Esophagus muscularis mucosa (tissue), 4 donors: ENCODE data around the gene TOP2A. TPM values are rescaled to one million over a fixed set of nuclear protein-coding genes. Genes with fewer than 3 reads are reported as not detected.

Experiments used
- DNase-seq: peaks from one replicate; pipeline ENCODE4 v3.0.0-alpha.2; 2017; ENCODE audit errors: extremely low spot score
- H3K27ac ChIP-seq, 4 donors: fragments of 200-600 bp; sonication (generic); replicated peaks in 1 of 4; 1 replicate in 3 of 4; 2 replicates in 1 of 4; pipeline ENCODE4 v1.5.1; 2016 to 2019; ENCODE audit warnings: mild to moderate bottlenecking in 1 of 4
- H3K27me3 ChIP-seq, 4 donors: fragments of 200-600 bp; sonication (generic); one replicate each; pipeline versions ENCODE4 v1.5.1 to v1.6.0; 2016 to 2019
- H3K36me3 ChIP-seq, 4 donors: fragments of 200-600 bp; sonication (generic); one replicate each; pipeline ENCODE4 v1.5.1; 2016 to 2019
- H3K4me1 ChIP-seq, 4 donors: fragments of 200-600 bp; sonication (generic); one replicate each; pipeline ENCODE4 v1.5.1; 2016 to 2019
- H3K4me3 ChIP-seq, 4 donors: fragments of 200-600 bp; sonication (generic); 1 replicate in 2 of 4; 2 replicates in 2 of 4; pipeline ENCODE4 v1.5.1; 2016 to 2019; ENCODE audit warnings: mild to moderate bottlenecking in 4 of 4, moderate library complexity in 1 of 4
- H3K9me3 ChIP-seq, 4 donors: fragments of 200-600 bp; sonication (generic); 1 replicate in 3 of 4; 2 replicates in 1 of 4; pipeline ENCODE4 v1.5.1; 2016 to 2019
- CTCF ChIP-seq, 3 experiments: fragments of 200-600 bp in 2 of 3; fragments of 450-650 bp in 1 of 3; sonication (generic) in 2 of 3; IDR thresholded peaks; one replicate each; pipeline ENCODE4 v1.5.1; 2017 to 2019; ENCODE audit warnings: antibody characterized with exemption in 3 of 3, mild to moderate bottlenecking in 2 of 3, moderate library complexity in 1 of 3
- EP300 ChIP-seq: sonication (generic); formaldehyde crosslinking; IDR thresholded peaks from one replicate; pipeline ENCODE4 v1.6.1; 2017; ENCODE audit warnings: antibody characterized with exemption
- POLR2A ChIP-seq: fragments of 450-650 bp; IDR thresholded peaks from one replicate; pipeline ENCODE4 v1.6.1; 2017; ENCODE audit warnings: antibody characterized with exemption, moderate library complexity, mild to moderate bottlenecking, low read depth
- POLR2AphosphoS5 ChIP-seq, 2 donors: sonication (generic); formaldehyde crosslinking; IDR thresholded peaks; one replicate each; pipeline ENCODE4 v1.6.1; 2017; ENCODE audit warnings: antibody characterized with exemption in 2 of 2
- WGBS: methylation state at CpG from one replicate; pipeline ENCODE4 v1.1.5; 2018; 5-methylcytosine and 5-hydroxymethylcytosine counted together
- intact Hi-C: fragments of 100-400 bp; cut with DNase I; formaldehyde crosslinking; loops from one replicate; pipeline ENCODE4 v1.15.1; 2023
- total RNA-seq, 4 donors: library from RNA; depleted of rRNA; stranded (reverse); fragments of >200 nt; gene quantifications; one replicate each; pipeline versions ENCODE4 v1.1.0 to v1.2.1, GENCODE V29; 2016

The TOP2A gene
- total RNA-seq, 4 donors from 2014 or later, result under 0.01 to 1.4 (median 0.30) TPM

- no peaks in the 10 kb centered on the region for H3K9me3 ChIP-seq
- no peaks in the 10 kb centered on the region for H3K36me3 ChIP-seq
- H3K4me1 ChIP-seq, result no peaks in the 10 kb centered on the region
- intact Hi-C loops, result no loop called here
- TF ChIP-seq POLR2A (no peak), CTCF (IDR thresholded peaks at IDR 0.05) (no peak), POLR2AphosphoS5 (IDR thresholded peaks at IDR 0.05) (no peak), EP300 (no peak)
- no peak overlapping the region for H3K27ac ChIP-seq
- no peaks in the 10 kb centered on the region for H3K27me3 ChIP-seq
- 37% methylated on average over 4 of the region's 4 CpGs for whole genome bisulfite sequencing
- peak; percentile 82 for DNase-seq
- no peak overlapping the region for H3K4me3 ChIP-seq
Observed at GRCh38 chr17:40425741-40426140, 8.0 kb upstream of the TOP2A start.

DNA sequence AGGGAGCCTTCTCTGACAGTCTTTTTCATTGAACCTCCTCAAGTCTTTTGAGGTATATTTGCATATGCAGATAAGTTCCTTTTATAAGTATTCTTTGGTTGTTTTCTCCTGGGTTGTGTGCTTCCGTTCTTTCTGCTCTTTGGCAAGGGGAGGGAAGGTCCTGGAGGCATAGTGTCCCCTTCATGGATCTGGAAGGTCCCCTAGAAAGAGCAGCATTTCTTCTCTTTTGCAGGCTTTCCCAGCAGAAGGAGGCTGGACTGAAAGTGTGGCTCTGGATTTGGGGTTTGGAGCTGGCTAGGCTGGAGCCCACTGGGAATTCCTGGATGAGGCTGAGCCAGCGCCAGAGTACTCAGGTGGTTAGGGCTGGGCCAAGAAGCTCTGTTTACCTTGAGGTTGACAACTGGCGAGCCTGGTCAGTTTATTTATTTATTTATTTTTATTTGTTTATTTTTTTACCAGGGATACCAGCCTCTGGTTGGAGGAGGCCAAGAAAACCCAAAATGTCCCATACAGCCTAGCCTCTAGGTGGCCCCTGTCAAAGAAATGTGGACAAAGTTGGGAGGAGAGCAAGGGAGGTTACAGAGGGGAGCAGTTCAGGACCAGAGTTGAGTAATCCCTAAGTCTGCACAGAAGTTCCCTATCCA is 5.4 kb upstream of the TOP2A start:
- 80% methylated on average over 3 of the region's 3 CpGs for WGBS
- intact Hi-C loops, result no loop called here
- Histone ChIP-seq H3K27ac (no peak overlapping the region), H3K27me3 (no peaks in the 10 kb centered on the region), H3K4me1 (peaks cover 5 to 21% (median 17%) of the 10 kb centered on the region in 4 donors), H3K36me3 (no peaks in the 10 kb centered on the region), H3K9me3 (no peaks in the 10 kb centered on the region), H3K4me3 (no peak overlapping the region)
- no peak for TF ChIP-seq POLR2A
- TF ChIP-seq CTCF (IDR thresholded peaks at IDR 0.05), result no peak
- TF ChIP-seq EP300, result no peak
- no peak for TF ChIP-seq POLR2AphosphoS5 (IDR thresholded peaks at IDR 0.05)
- peak; percentile 64 for DNase-seq

- peaks cover 12 to 35% (median 30%) of the 10 kb centered on the region in 4 donors for H3K4me1 ChIP-seq
- H3K9me3 ChIP-seq, result no peaks in the 10 kb centered on the region
- no peaks in the 10 kb centered on the region for H3K36me3 ChIP-seq
- H3K27me3 ChIP-seq, result peaks cover 0 to 8% (median 0%) of the 10 kb centered on the region in 4 donors
- 70% methylated on average over 10 of the region's 11 CpGs for WGBS
- H3K27ac ChIP-seq, result peak overlapping the region in 2 of 4 donors; percentile 28 to 82
- no peak for DNase-seq
- intact Hi-C loops, result loop anchor here (10.0 kb wide), 1 partner anchor 115 kb away; the partner anchor contains the start of gene RARA
- no peak overlapping the region for H3K4me3 ChIP-seq
- TF ChIP-seq EP300 (no peak), POLR2AphosphoS5 (IDR thresholded peaks at IDR 0.05) (no peak), CTCF (IDR thresholded peaks at IDR 0.05) (no peak), POLR2A (no peak)
Observed at GRCh38 chr17:40419559-40420331, 2.0 kb upstream of the TOP2A start.

DNA sequence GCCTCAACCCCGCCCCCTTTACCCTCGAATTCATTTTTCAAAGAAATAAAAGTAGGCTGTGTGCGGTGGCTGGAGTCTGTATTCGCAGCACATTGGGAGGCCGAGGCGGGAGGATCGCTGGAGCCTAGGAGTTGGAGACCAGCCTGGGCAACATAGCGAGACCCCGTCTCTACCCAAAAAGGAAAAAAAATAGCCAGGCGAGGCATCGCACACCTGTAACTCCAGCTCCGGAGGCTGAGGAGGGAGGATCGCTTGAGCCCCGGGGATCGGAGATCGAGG is 671 bp upstream of the TOP2A start:
- Histone ChIP-seq H3K27me3 (peaks cover 0 to 8% (median 0%) of the 10 kb centered on the region in 4 donors), H3K27ac (peak overlapping the region; percentile 64 to 82 (median 76)), H3K4me3 (peak overlapping the region; percentile 60 to 71 (median 63)), H3K9me3 (no peaks in the 10 kb centered on the region), H3K4me1 (peaks cover 12 to 35% (median 30%) of the 10 kb centered on the region in 4 donors), H3K36me3 (no peaks in the 10 kb centered on the region)
- no peak for TF ChIP-seq CTCF (IDR thresholded peaks at IDR 0.05)
- TF ChIP-seq POLR2AphosphoS5 (IDR thresholded peaks at IDR 0.05), result no peak
- no peak for TF ChIP-seq POLR2A
- TF ChIP-seq EP300, result no peak
- intact Hi-C loops, result loop anchor here (10.0 kb wide), 1 partner anchor 114 kb away; the partner anchor contains the start of gene RARA
- WGBS, result 58% methylated on average over 16 of the region's 16 CpGs
- no peak for DNase-seq
